MG63 (cell line): ENCODE data around the gene MCTS1. TPM values are rescaled to one million over a fixed set of nuclear protein-coding genes. Genes with fewer than 3 reads are reported as not detected.
"Not testable (repeated sequence)": the region's sequence is repeated elsewhere in the genome, so short reads cannot be mapped to it uniquely, and the experiment has no call there.

Experiments
- DNase-seq: peaks from one replicate; pipeline ENCODE4 v3.0.0-alpha.2; 2020
- H3K27me3 ChIP-seq: fragments of 250-450 bp; sonication (Bioruptor Pico); 2 replicates; pipeline ENCODE4 v1.5.1; 2020; ENCODE audit warnings: mild to moderate bottlenecking, moderate library complexity
- H3K36me3 ChIP-seq: fragments of 250-450 bp; sonication (Bioruptor Pico); 2 replicates; pipeline ENCODE4 v1.5.1; 2020; ENCODE audit warnings: mild to moderate bottlenecking, moderate library complexity
- H3K4me3 ChIP-seq: fragments of 250-450 bp; sonication (Bioruptor Pico); 2 replicates; pipeline ENCODE4 v1.5.1; 2020; ENCODE audit warnings: mild to moderate bottlenecking, moderate library complexity
- H3K9me3 ChIP-seq: fragments of 250-450 bp; sonication (Bioruptor Pico); 2 replicates; pipeline ENCODE4 v1.5.1; 2020; ENCODE audit warnings: mild to moderate bottlenecking, moderate library complexity
- total RNA-seq: library from RNA; depleted of rRNA; stranded (reverse); fragments of >200 nt; shearing (Covaris generic); gene quantifications from 2 replicates; pipeline ENCODE4 v1.2.3, GENCODE V29; 2014; ENCODE audit warnings: low replicate concordance; rRNA removed

MCTS1 gene, protein sequence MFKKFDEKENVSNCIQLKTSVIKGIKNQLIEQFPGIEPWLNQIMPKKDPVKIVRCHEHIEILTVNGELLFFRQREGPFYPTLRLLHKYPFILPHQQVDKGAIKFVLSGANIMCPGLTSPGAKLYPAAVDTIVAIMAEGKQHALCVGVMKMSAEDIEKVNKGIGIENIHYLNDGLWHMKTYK
- total RNA-seq = 130 and 189 TPM in 2 replicates

DNA sequence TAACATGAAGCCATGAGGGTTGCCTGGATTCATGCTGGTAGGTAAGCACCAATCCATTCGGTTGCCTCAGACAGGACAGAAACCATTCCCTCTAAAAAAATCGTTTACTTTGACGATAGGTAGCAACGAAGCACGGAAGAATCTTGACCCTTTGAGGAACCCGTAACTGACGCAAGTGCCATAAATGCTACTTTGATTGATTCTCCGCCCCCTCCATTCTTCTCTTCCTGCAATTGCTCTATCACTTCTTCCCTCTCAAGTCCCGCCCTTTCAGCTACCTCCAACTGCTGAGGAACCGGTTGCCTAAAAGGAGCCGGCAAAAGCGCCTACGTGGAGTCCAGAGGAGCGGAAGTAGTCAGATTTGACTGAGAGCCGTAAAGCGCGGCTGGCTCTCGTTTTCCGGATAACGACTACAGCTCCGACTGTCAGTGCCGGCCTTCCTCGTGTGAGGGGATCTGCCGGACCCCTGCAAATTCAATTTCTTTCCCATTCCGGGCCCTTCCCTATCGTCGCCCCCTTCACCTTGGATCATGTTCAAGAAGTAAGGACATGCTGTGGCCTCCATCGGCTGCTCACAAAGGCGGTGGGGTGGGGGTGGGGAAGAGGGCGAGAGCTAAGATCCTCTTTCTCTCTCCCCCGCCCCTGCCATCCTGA, at the start of gene MCTS1:
TSS of gene MCTS1 (plus strand) at position 395 of the 654 bp plus-strand sequence. CDS start at position 531, 136 bp downstream.
- DNase-seq = peak; percentile 93
- H3K9me3 ChIP-seq = no peaks in the 10 kb centered on the region
- H3K4me3 ChIP-seq = peak within 1 kb of the TSS; percentile 83
- H3K27me3 ChIP-seq = no peaks in the 10 kb centered on the region
- H3K36me3 ChIP-seq = peaks cover 14% of the 10 kb centered on the region

DNA sequence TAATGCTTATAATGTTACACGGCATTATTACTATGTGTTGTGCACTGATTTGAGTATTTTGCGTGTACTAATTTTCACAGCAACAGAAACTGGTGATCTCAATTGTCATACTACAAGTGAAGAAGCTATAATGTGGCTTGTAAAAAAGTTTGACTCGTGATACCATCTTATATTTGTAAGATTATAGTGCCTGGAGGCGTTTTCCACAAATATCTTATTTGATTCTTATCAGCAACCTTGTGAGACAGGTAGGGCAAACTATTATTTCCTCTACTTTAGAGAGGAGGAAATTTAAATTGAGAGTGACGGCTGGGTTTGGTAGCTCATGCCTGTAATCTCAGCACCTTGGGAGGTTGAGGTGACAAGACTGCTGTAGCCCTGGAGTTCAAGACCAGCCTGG, 47.6 kb upstream of the MCTS1 start:
- Histone ChIP-seq H3K9me3 (no peaks in the 10 kb centered on the region), H3K4me3 (no peak overlapping the region), H3K27me3 (no peaks in the 10 kb centered on the region), H3K36me3 (peaks cover 31% of the 10 kb centered on the region)
- DNase-seq = no peak

DNA sequence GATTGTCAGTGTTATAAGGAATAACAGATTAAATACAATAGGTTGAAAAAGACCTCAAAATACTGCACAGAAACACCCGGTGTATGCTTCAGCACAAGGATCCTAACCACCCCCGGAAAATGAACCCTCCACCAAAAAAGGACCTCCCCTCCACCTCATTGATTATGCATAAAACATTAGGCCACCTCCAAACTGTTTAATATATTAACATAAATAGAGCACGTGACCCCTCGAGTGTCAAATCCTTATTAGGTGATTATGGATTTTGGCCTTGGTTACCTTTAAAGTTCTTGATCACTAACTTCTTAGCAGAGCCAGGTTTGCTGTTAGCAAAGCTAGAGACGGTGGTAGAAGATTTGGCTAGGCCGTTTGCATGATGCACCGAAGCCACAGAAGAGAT, 44.1 kb upstream of the MCTS1 start:
- peaks cover 11% of the 10 kb centered on the region for H3K36me3 ChIP-seq
- H3K9me3 ChIP-seq = no peaks in the 10 kb centered on the region
- no peak for DNase-seq
- peak overlapping the region; percentile 73 for H3K4me3 ChIP-seq
- no peaks in the 10 kb centered on the region for H3K27me3 ChIP-seq

DNA sequence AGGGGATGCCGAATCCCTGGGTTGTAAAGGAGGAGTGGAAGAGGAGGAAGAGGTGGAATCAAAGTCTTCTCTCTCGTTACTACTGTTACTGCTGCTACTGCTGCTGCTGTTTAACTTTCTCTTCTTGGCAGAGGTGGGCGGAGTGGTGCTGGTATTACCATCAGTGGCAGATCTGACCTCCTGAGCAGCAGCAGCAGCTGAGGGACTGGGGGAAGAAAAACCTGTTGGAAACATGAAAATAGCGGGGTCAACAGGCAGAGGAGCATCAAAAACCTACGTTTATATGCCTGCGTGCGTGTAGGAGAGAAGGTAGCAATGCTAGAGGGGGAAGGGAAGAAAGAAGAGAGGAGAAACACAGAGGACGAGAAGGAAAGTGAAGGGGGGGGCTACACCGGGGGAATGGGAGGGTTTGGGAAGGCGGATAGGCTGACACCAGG, 43.5 kb upstream of the MCTS1 start:
- Histone ChIP-seq H3K4me3 (peak overlapping the region; percentile 73), H3K9me3 (no peaks in the 10 kb centered on the region), H3K36me3 (peaks cover 9% of the 10 kb centered on the region; the same call in 1 of the 2 replicates), H3K27me3 (no peaks in the 10 kb centered on the region)
- DNase-seq = peak; percentile 44

DNA sequence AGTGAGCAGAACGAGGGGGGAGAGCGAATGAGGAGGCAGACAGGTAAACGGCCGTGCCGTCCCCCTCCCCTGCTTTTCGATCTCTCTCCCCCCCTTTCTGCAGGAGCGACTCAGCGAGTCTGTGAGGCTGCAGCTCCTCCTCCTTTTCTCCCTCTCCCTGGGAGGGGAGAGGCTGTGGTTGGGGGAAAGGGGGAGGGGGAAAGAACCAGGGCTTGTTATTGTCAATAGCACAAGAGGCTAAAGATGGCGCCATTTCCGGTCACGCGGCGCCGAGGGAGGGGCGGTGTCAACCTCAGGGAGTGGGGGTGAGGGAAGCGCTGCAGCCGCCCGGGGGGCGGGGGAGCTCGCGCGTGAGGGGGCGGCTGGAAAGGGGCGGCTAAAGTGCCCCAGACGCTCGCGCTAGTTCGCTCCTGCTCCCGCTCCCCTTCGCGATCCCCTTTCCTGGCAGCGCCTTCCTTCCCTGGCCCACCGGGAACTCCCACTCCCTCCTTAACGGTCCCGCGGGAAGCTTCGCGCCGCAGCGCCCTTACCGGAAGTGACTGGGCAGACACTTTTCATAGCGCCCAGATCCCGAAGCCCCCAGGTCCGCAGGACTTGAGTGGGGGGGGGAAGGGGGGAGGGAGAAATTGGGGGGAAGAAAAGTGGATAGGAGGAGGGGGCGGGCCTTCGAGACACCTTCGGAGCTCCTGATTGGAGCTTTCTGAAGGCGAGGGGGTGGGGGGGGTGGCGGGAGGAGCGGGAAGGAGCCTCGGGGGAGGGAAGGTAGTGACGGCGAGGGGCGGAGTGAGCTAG, 42.9 kb upstream of the MCTS1 start, which contains the start of gene CUL4B:
TSS of gene CUL4B (minus strand) at position 121 of the 792 bp plus-strand sequence. CDS start 324 bp downstream, outside the sequence.
- Histone ChIP-seq H3K4me3 (peak within 1 kb of the TSS; percentile 73), H3K9me3 (no peaks in the 10 kb centered on the region), H3K27me3 (no peaks in the 10 kb centered on the region), H3K36me3 (peaks cover 8% of the 10 kb centered on the region; the same call in 1 of the 2 replicates)
- DNase-seq = peak; percentile 91

DNA sequence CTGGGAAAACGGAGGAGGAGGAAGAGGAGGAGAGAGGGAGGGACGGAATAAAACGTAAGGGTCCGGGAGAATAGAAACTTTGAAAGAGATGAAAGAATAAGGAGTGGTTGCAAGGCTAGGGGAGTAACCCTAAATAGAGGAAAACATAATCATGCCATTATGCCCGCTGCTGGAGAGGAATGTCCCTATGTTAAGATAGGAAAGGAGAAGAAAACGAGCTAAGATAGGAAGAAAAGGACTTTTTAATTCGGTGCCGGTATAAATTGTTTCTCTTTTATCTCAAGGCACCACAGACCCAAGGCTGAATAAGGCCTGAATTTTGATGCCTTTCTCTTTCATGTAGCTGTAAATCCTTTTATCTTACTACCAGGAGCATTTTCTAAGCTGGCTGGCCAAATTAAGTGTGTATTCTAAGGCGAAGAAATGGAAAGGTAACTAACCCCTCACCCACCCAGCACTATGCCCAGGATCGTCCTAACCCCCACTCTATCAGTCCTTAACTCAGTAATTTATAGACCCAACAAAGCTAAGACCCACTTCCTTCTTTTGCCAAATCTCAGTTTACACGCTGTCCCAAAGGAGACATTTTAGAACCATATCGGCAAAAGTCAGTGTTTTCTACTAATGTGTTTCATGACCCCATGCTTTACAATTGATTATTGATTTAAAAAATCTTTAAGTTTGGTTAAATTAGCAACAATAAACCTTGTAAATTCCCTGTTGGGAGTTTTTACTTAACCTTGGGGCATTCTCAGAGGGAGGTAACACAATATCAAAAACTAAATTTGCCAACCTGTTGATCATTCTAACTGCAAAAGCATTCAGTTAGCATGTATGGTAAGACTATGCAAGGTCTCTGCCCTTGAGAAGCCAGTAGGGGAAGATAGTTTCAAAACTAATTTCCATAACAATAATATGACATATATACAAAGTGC, 42.0 kb upstream of the MCTS1 start:
- Histone ChIP-seq H3K9me3 (no peaks in the 10 kb centered on the region), H3K36me3 (peaks cover 6% of the 10 kb centered on the region; the same call in 1 of the 2 replicates), H3K4me3 (peak overlapping the region; percentile 73), H3K27me3 (no peaks in the 10 kb centered on the region)
- no peak for DNase-seq

DNA sequence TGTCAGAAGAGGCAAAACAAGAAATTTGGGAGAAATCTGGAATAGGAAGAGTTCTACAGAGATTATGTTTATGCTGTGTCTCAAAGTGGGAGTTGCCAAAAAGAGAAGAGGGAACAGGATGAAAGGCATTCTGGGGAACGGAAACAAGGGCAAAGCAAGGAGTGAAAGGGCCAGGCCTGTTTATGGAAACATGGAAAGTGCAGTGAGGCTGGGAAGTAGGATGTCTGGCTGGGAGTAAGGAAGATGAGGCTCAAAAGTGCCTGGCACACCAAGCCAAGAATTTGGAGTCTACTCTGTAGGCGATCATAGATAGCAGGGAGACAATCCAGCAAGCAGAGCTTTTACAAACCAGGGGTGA, 41.4 kb upstream of the MCTS1 start:
- H3K27me3 ChIP-seq = no peaks in the 10 kb centered on the region
- DNase-seq = no peak
- H3K9me3 ChIP-seq = no peaks in the 10 kb centered on the region
- peaks cover under 1% of the 10 kb centered on the region; the same call in 1 of the 2 replicates for H3K36me3 ChIP-seq
- H3K4me3 ChIP-seq = no peak overlapping the region

DNA sequence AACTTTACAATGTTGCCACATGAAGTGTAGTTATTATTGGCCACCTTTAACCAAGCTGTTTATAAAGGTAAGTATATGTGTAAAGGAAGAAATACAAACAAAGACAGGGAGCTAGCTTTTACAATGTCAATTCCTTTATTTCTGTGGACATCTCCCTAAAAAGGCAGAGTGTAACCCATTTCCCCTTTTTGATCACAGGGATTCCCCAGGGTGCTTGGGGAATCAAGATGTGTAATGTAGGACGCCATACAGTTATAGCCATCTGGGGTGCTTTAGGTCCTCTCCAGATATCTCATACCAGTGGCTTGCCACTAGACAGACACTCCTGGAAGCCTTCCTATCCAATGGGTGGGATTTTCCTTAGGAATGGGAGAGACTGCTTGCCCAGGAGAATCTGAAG, 39.0 kb upstream of the MCTS1 start:
- Histone ChIP-seq H3K36me3 (no peaks in the 10 kb centered on the region), H3K4me3 (no peak overlapping the region), H3K9me3 (no peaks in the 10 kb centered on the region), H3K27me3 (no peaks in the 10 kb centered on the region)
- DNase-seq = no peak

DNA sequence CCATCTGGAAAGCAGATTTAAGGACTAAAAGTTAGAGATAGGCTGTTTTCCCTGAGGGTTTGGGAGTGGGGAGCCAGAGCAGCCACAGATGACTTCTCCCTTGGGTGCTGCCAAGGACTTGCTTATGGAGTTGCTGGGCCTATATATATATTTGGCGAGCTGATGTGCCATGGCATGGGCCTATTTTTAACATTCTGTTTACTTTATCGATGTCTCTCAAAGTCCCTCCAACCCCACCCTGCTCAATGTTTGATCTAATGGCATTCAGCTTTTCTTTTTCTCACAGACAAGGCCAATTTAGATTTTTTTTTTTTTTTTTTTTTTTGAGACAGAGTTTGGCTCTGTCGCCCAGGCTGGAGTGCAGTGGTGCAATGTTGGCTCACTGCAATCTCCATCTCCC, 37.1 kb upstream of the MCTS1 start:
- Histone ChIP-seq H3K4me3 (no peak overlapping the region), H3K27me3 (no peaks in the 10 kb centered on the region), H3K9me3 (no peaks in the 10 kb centered on the region), H3K36me3 (no peaks in the 10 kb centered on the region)
- DNase-seq = no peak

DNA sequence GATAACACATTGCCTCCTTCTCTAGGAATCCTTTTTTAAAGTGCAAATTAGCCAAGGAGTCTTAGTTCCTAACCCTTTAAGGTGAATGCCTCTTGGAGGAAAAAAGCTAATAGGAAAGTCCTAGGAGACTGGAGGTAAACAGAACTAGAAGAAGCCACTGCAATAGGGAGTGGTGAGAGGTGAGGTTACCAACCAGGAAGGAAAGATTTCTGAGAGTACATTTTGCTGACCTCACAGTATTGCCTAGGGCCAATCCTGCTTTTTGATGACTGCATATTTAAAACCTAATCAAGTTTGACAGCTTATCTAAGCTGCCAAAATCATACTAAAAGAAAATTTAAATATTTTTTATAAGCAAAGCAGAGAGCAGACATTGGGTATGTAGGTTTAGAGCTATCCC, 35.9 kb upstream of the MCTS1 start:
- no peaks in the 10 kb centered on the region for H3K36me3 ChIP-seq
- no peaks in the 10 kb centered on the region for H3K9me3 ChIP-seq
- H3K27me3 ChIP-seq = no peaks in the 10 kb centered on the region
- DNase-seq = no peak
- H3K4me3 ChIP-seq = no peak overlapping the region

DNA sequence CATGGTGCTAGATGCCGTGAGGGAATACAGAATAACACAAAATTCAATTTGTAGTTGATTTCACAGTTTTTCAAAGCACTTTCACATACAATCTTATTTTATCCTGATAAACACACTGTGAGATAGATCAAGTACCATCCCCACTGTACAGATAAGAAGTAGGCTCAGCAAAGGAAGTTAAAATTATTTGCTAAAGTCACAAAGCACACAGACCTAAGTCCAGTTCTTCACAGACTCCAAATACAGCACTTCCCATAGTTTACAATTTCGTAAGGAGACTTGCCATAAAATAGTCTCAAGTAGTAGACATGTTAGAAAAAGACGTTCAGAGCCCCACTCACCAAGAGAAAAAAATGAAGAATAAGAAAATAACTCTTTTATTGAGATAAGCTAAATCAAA, 35.3 kb upstream of the MCTS1 start:
- H3K9me3 ChIP-seq = no peaks in the 10 kb centered on the region
- no peak for DNase-seq
- H3K4me3 ChIP-seq = no peak overlapping the region
- no peaks in the 10 kb centered on the region for H3K27me3 ChIP-seq
- no peaks in the 10 kb centered on the region for H3K36me3 ChIP-seq

DNA sequence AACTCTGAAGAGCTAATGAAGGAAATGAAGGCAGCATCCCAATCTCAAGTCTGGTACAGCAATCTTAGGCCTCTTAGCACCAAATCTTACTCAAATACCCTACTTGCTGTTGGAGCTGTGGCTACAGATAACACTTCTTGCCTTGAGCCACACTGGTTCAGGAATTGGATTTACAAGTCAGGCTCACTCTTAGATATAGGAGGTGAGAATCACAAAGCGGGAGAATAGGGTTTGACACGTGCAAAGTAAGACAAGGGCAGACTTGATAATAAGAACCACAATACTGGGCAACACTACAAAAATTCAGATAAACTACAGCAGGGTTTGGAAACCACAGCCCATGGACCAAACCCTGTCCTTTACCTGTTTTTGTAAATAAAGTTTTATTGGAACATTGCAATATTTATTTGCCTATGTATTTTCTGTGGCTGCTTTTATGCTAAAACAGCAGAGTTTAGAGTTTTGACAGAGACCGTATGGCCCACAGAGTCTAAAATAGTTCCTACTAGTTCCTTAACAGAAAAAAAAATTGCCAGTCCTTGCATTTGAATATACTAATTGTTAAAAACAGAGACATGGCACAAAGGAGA, 33.8 kb upstream of the MCTS1 start:
- no peak overlapping the region for H3K4me3 ChIP-seq
- no peaks in the 10 kb centered on the region for H3K9me3 ChIP-seq
- DNase-seq = no peak
- H3K36me3 ChIP-seq = no peaks in the 10 kb centered on the region
- H3K27me3 ChIP-seq = no peaks in the 10 kb centered on the region

DNA sequence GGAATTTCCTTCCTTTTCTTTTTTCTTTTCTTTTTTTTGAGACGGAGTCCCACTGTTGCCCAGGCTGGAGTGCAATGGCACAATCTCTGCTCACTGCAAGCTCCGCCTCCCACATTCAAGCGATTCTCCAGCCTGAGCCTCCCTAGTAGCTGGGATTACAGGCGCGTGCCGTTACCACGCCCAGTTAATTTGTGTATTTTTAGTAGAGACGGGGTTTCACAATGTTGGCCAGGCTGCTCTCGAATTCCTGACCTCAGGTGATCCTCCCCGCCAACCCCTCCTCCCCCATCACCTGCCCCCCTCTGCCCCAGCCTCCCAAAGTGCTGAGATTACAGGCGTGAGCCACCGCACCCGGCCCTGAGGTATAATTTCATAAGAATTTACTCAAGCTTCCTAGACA, 30.1 kb upstream of the MCTS1 start:
- H3K36me3 ChIP-seq, DNase-seq, H3K4me3 ChIP-seq, H3K27me3 ChIP-seq, H3K9me3 ChIP-seq: not testable (repeated sequence)

DNA sequence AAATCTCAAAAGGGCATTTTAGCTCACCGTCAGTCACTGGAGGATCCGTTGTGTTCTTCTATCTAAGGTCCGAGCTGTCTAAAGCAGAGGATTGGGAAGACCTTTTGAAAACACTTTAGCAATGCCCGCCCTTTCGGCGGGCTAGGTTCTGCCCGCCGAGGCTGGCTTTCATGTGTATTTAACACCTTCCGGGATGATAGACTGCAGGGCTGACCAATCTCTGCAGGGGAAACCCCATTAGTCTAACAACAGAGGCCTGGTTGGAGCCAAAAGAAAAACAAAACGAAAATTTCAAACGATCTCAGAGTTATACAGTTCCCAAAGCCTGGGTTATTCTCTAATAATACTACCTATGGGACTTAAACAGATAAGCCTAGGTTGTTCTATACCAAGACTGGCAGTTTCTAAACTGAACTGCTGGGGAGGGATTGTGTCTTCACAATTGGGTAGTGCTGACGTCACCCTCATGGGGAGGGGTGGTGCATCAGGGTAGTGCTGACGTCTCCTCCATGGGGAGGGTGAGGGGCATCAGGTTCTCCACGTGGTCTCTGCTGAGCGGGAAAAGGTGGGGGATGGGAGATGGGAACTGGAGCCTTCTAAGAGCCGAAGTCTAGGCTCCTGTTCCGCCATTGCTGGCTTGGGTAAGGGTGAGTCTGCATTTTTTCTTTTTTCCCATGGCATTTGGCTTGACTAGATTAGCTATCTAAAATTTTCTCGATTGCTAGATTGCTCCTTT, 28.4 kb upstream of the MCTS1 start:
- H3K27me3 ChIP-seq = no peaks in the 10 kb centered on the region
- no peaks in the 10 kb centered on the region for H3K9me3 ChIP-seq
- H3K36me3 ChIP-seq = no peaks in the 10 kb centered on the region
- H3K4me3 ChIP-seq = no peak overlapping the region
- DNase-seq = no peak

DNA sequence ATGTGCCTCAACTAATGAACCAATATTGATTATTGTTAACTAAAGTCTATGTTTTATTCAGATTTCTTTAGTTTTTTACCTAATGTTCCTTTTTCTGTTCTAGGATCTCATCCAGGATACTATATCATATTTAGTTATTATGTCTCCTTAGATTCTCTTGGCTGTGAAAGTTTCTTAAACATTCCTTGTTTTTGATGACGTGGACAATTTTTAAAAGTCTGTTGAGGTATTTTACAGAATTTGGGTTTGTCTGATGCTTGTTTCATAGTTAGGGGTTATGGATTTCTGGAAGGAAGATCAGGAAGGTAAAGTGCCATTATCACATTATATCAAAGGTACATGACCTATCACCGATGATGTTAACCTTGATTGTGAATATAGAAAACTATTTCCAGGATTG, 18.2 kb upstream of the MCTS1 start:
- H3K9me3 ChIP-seq = no peaks in the 10 kb centered on the region
- no peak for DNase-seq
- H3K36me3 ChIP-seq = no peaks in the 10 kb centered on the region
- H3K4me3 ChIP-seq = no peak overlapping the region
- no peaks in the 10 kb centered on the region for H3K27me3 ChIP-seq
